ENCODE data around the gene TAF4. TPM values are rescaled to one million over a fixed set of nuclear protein-coding genes. Genes with fewer than 3 reads are reported as not detected.

The TAF4 gene
- total RNA-seq, 1 donor from 2014 or later = 9.6 TPM

DNA sequence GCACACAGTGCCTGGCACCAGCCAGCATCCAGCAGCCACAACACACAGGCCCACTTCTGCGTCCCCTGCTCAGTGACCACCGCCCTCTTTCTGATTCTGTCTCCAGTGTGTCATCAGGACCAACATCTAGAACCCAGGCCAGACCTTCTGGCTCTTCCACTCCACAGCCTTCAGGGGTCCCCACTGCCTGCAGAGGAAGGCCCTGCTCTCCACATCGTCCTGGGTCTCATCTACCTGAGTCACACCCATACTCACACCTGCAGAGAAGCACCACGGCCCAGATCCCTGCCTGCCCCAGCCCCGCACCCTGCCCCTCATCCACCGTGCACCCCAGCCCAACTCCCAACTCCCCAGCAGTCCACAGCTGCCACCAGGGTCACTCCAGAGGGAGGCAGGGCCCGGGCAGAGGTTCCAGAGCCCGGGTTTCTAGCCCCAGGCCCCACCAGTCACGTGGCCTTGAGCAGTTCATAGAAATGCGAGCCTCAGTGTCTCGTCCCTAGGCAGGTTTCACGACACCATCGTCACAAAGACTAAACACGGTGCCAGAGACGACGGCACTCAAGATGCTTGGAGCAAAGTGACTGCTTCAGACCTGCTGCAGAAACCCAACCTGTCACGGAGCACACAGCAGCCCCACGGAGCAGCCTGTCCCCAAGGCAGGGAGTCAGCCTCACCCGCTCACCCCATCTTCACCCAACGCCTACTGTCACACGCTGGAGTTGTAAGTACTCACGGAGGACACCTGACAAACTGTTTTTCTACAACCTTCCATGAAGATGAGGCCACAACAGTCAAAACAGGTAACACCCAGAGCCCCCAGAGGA, 16.1 kb downstream of the TAF4 start:
- no peak overlapping the region for H3K27ac ChIP-seq
- DNase-seq (ENCODE audit: extremely low spot score in 2 of 2) = no peak
- H3K9me3 ChIP-seq = no peaks in the 10 kb centered on the region
- peaks cover 27% of the 10 kb centered on the region for H3K4me1 ChIP-seq
- intact Hi-C loops (cut with DNase I) = no loop called here
- no peaks in the 10 kb centered on the region for H3K36me3 ChIP-seq
- no peak overlapping the region for H3K4me3 ChIP-seq
- no peaks in the 10 kb centered on the region for H3K27me3 ChIP-seq
- TF ChIP-seq POLR2A (IDR thresholded peaks at IDR 0.05) = no peak
- no peak for TF ChIP-seq POLR2AphosphoS5 (IDR thresholded peaks at IDR 0.05; ENCODE audit: insufficient read depth in 1 of 2, low read depth in 1 of 2)
- TF ChIP-seq, protein P1, sequence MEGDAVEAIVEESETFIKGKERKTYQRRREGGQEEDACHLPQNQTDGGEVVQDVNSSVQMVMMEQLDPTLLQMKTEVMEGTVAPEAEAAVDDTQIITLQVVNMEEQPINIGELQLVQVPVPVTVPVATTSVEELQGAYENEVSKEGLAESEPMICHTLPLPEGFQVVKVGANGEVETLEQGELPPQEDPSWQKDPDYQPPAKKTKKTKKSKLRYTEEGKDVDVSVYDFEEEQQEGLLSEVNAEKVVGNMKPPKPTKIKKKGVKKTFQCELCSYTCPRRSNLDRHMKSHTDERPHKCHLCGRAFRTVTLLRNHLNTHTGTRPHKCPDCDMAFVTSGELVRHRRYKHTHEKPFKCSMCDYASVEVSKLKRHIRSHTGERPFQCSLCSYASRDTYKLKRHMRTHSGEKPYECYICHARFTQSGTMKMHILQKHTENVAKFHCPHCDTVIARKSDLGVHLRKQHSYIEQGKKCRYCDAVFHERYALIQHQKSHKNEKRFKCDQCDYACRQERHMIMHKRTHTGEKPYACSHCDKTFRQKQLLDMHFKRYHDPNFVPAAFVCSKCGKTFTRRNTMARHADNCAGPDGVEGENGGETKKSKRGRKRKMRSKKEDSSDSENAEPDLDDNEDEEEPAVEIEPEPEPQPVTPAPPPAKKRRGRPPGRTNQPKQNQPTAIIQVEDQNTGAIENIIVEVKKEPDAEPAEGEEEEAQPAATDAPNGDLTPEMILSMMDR (IDR thresholded peaks at IDR 0.05) = no peak

DNA sequence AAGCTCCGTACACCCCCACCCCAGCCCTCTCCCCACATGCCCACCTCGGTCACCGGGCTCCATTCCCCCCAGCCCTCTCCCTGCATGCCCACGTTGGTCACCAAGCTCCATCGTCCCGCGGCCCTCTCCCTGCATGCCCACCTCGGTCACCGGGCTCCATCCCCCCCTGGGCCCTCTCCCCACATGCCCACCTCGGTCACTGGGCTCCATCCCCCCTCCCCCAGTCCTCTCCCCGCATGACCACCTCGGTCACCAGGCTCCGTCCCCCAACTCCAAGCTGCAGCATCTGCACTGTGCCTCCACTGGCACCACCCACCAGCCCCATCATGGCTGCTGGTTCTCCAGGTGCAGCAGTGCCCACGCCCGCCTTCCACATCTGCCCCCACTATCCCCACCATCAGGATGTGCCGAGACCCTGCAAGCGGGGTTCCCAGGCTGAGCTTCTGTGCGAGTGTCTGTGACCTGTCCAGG, 16.8 kb downstream of the TAF4 start:
- no peaks in the 10 kb centered on the region for H3K36me3 ChIP-seq
- no peak overlapping the region for H3K4me3 ChIP-seq
- H3K9me3 ChIP-seq = no peaks in the 10 kb centered on the region
- H3K27ac ChIP-seq = no peak overlapping the region
- intact Hi-C loops (cut with DNase I) = no loop called here
- no peaks in the 10 kb centered on the region for H3K27me3 ChIP-seq
- no peak for DNase-seq (ENCODE audit: extremely low spot score in 2 of 2)
- H3K4me1 ChIP-seq = peaks cover 27% of the 10 kb centered on the region
- TF ChIP-seq, protein P1 (IDR thresholded peaks at IDR 0.05) = no peak
- TF ChIP-seq POLR2A (IDR thresholded peaks at IDR 0.05) = no peak
- TF ChIP-seq POLR2AphosphoS5 (IDR thresholded peaks at IDR 0.05; ENCODE audit: insufficient read depth in 1 of 2, low read depth in 1 of 2) = no peak

DNA sequence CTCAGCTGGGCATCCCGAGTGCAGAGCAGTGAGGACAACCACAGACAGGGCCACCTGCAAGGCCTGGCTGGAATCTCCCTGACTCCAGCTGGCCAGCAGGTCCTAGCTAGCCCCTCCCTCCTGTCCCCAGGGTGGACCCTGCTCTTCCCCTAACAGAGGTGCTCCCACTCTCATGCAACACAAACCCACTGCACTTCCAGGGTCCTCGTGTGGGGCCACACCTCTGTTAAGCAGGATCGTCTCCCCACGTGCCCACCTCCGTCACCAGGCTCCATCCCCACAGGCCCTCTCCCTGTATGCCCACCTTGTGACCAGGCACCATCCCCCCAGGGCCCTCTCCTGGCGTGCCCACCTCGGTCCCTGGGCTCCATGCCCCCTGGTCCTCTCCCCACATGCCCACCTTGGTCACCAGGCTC, 17.3 kb downstream of the TAF4 start:
- TF ChIP-seq POLR2A (IDR thresholded peaks at IDR 0.05) = no peak
- TF ChIP-seq, protein P1 (IDR thresholded peaks at IDR 0.05) = no peak
- no peak for TF ChIP-seq POLR2AphosphoS5 (IDR thresholded peaks at IDR 0.05; ENCODE audit: insufficient read depth in 1 of 2, low read depth in 1 of 2)
- Histone ChIP-seq H3K4me3 (no peak overlapping the region), H3K36me3 (no peaks in the 10 kb centered on the region), H3K27me3 (no peaks in the 10 kb centered on the region), H3K9me3 (no peaks in the 10 kb centered on the region), H3K4me1 (peaks cover 32% of the 10 kb centered on the region), H3K27ac (no peak overlapping the region)
- intact Hi-C loops (cut with DNase I) = no loop called here
- no peak for DNase-seq (ENCODE audit: extremely low spot score in 2 of 2)

DNA sequence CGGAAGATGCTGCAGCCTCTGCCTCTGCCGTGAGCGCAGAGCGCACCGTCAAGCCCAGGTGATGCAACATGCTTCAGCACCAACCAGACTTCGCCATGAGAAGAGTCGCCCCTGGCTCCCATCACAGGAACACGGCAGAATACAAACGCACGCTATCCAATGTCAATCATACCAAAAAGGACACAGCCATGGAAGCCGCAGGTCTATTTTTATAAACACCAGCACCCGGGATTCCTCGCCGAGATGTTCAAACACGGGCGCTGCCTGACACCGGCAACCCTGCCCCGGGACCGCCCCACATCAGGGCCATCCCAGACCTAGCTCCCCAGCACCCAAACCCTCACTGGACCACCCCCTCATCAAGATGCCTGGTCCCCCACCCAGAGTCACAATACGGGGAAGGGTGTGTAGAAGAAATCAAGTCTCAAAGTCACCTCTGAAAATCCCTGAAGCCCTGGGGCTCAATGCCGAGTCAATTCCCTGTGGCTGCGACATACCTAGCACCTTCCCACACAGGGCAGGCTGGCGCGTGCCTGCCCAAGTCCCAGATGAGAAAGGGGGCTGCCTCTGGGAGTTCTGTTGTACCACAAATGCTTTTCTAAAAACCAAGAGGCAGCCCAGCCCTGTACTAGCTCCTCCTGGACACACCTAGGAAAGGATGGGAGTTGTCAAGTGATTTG, 17.9 kb downstream of the TAF4 start:
- DNase-seq (ENCODE audit: extremely low spot score in 2 of 2) = no peak
- intact Hi-C loops (cut with DNase I) = no loop called here
- TF ChIP-seq POLR2A (IDR thresholded peaks at IDR 0.05) = no peak
- no peak for TF ChIP-seq POLR2AphosphoS5 (IDR thresholded peaks at IDR 0.05; ENCODE audit: insufficient read depth in 1 of 2, low read depth in 1 of 2)
- TF ChIP-seq, protein P1 (IDR thresholded peaks at IDR 0.05) = no peak

More for the DNA sequence above, 17.9 kb downstream of the TAF4 start:
- H3K4me1 ChIP-seq = peaks cover 37% of the 10 kb centered on the region
- no peaks in the 10 kb centered on the region for H3K27me3 ChIP-seq
- no peak overlapping the region for H3K4me3 ChIP-seq
- no peaks in the 10 kb centered on the region for H3K36me3 ChIP-seq
- no peak overlapping the region for H3K27ac ChIP-seq
- H3K9me3 ChIP-seq = no peaks in the 10 kb centered on the region

All from vagina (tissue), 2 donors.